ENCODE results near the gene LYPD6. TPM values are rescaled to one million over a fixed set of nuclear protein-coding genes. Genes with fewer than 3 reads are reported as not detected.

The LYPD6 gene
- total and polyA plus RNA-seq, 2 donors (not counting 3 experiments of a cell fraction or from before 2014, with no cell fraction given), result 3.0 to 4.0 TPM

GRCh38 chr2:149399934-149400615, 69.7 kb downstream of the LYPD6 start:
- intact Hi-C loops (cut with micrococcal nuclease) (no loop called here), dilution Hi-C loops (cut with MboI; ENCODE audit: extremely low pct_ligation_motif_present, low sequenced_read_pairs) (no loop called here)
- no peak for TF ChIP-seq EZH2 (IDR thresholded peaks at IDR 0.05; ENCODE audit: borderline replicate concordance, low read depth, low read length, severe bottlenecking)
- no peak for TF ChIP-seq FOS (IDR thresholded peaks at IDR 0.05; ENCODE audit: borderline replicate concordance, insufficient read depth, low read length)
- TF ChIP-seq, protein P1, sequence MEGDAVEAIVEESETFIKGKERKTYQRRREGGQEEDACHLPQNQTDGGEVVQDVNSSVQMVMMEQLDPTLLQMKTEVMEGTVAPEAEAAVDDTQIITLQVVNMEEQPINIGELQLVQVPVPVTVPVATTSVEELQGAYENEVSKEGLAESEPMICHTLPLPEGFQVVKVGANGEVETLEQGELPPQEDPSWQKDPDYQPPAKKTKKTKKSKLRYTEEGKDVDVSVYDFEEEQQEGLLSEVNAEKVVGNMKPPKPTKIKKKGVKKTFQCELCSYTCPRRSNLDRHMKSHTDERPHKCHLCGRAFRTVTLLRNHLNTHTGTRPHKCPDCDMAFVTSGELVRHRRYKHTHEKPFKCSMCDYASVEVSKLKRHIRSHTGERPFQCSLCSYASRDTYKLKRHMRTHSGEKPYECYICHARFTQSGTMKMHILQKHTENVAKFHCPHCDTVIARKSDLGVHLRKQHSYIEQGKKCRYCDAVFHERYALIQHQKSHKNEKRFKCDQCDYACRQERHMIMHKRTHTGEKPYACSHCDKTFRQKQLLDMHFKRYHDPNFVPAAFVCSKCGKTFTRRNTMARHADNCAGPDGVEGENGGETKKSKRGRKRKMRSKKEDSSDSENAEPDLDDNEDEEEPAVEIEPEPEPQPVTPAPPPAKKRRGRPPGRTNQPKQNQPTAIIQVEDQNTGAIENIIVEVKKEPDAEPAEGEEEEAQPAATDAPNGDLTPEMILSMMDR (IDR thresholded peaks at IDR 0.05; ENCODE audit: extremely low read depth in 1 of 2, insufficient read depth in 1 of 2, low read depth in 1 of 2, low read length in 2 of 2), result no peak
- no peak for TF ChIP-seq POLR2A (IDR thresholded peaks at IDR 0.05; ENCODE audit: low read depth, low read length)
- no peak for TF ChIP-seq JUN (IDR thresholded peaks at IDR 0.05; ENCODE audit: borderline replicate concordance, insufficient read depth, insufficient read length, low read depth)
- TF ChIP-seq GATA2 (IDR thresholded peaks at IDR 0.05; ENCODE audit: insufficient read depth, insufficient read length, low read depth, low read length), result no peak
- TF ChIP-seq, protein P2, sequence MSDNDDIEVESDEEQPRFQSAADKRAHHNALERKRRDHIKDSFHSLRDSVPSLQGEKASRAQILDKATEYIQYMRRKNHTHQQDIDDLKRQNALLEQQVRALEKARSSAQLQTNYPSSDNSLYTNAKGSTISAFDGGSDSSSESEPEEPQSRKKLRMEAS (IDR thresholded peaks at IDR 0.05; ENCODE audit: insufficient read depth, insufficient read length), result no peak
- no peak for TF ChIP-seq MYC (IDR thresholded peaks at IDR 0.05; ENCODE audit: low read depth, low read length)
- TF ChIP-seq POLR2AphosphoS5 (IDR thresholded peaks at IDR 0.05; ENCODE audit: insufficient read depth, low read depth, low read length), result no peak
- H3K79me2 ChIP-seq (ENCODE audit: control insufficient read depth, insufficient read depth, low read length), result no peaks in the 10 kb centered on the region
- no peaks in the 10 kb centered on the region for H3K27me3 ChIP-seq (ENCODE audit: control insufficient read depth in 2 of 2, insufficient read depth in 2 of 2, low read length in 2 of 2)
- no peak overlapping the region for H3K4me2 ChIP-seq (ENCODE audit: insufficient read depth, low read length)
- no peaks in the 10 kb centered on the region for H4K20me1 ChIP-seq (replicated peaks; ENCODE audit: control insufficient read depth, extremely low read depth, insufficient read depth, low read length)
- peak; percentile 24 for DNase-seq (ENCODE audit: low read depth, low spot score)
- CTCF ChIA-PET, result no interaction called here
- BruUV-seq (replicated peaks), result no TSS peak
- no peaks in the 10 kb centered on the region for H3K9me1 ChIP-seq (replicated peaks; ENCODE audit: control insufficient read depth, extremely low read depth, insufficient read depth, low read length)
- H3K27ac ChIP-seq (ENCODE audit: insufficient read depth, low read depth, low read length), result no peak overlapping the region
- H3K9me3 ChIP-seq (replicated peaks; ENCODE audit: control insufficient read depth, insufficient read depth, low read length), result no peaks in the 10 kb centered on the region
- no peak overlapping the region for H3K9ac ChIP-seq (replicated peaks; ENCODE audit: extremely low read depth, insufficient read depth, low read length)
- FAIRE-seq, result no peak
- no peaks in the 10 kb centered on the region for H3K36me3 ChIP-seq (ENCODE audit: control insufficient read depth in 2 of 2, extremely low read depth in 1 of 2, insufficient read depth in 2 of 2, low read length in 2 of 2)
- no peak overlapping the region for H2AFZ ChIP-seq (ENCODE audit: low read depth, low read length)
- H3K4me3 ChIP-seq (replicated peaks in 1 of 3; ENCODE audit: insufficient read depth in 1 of 3, low read depth in 1 of 3, low read length in 3 of 3), result no peak overlapping the region
- H3K4me1 ChIP-seq (ENCODE audit: control insufficient read depth, extremely low read depth, insufficient read depth, low read length), result no peaks in the 10 kb centered on the region
- POLR2A ChIA-PET, result no interaction called here

Measured in endothelial cell of umbilical vein (primary cell).